ENCODE results near the gene BTF3L4.

DNA sequence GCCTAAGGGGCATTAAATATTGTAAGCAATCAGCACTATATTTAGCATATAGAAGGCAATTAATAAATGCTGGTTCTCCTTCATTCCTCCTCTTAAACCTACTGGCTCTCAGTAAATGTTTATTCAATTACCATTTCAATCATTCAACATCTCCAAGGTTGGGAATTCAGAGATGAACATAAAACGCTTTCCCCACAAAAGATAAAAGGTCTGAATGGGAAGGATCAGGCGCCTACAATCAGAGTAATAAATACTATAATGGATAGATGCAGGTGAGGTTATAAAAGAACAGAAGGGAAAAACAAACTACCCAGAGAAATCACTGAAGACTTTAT lies 22.1 kb upstream of the BTF3L4 start:
- TF ChIP-seq, protein P1, sequence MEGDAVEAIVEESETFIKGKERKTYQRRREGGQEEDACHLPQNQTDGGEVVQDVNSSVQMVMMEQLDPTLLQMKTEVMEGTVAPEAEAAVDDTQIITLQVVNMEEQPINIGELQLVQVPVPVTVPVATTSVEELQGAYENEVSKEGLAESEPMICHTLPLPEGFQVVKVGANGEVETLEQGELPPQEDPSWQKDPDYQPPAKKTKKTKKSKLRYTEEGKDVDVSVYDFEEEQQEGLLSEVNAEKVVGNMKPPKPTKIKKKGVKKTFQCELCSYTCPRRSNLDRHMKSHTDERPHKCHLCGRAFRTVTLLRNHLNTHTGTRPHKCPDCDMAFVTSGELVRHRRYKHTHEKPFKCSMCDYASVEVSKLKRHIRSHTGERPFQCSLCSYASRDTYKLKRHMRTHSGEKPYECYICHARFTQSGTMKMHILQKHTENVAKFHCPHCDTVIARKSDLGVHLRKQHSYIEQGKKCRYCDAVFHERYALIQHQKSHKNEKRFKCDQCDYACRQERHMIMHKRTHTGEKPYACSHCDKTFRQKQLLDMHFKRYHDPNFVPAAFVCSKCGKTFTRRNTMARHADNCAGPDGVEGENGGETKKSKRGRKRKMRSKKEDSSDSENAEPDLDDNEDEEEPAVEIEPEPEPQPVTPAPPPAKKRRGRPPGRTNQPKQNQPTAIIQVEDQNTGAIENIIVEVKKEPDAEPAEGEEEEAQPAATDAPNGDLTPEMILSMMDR (IDR thresholded peaks at IDR 0.05; ENCODE audit: poor library complexity) = no peak
- TF ChIP-seq EZH2 (IDR thresholded peaks at IDR 0.05; ENCODE audit: borderline replicate concordance) = no peak

All from hepatocyte (in vitro differentiated cells).